Measurements from ENCODE around the gene FAHD2A.
A peak's percentile ranks its signal among the peaks of the same experiment; 100 is the strongest.
"Not testable (repeated sequence)": the region's sequence is repeated elsewhere in the genome, so short reads cannot be mapped to it uniquely, and the experiment has no call there.

Gene FAHD2A

DNA sequence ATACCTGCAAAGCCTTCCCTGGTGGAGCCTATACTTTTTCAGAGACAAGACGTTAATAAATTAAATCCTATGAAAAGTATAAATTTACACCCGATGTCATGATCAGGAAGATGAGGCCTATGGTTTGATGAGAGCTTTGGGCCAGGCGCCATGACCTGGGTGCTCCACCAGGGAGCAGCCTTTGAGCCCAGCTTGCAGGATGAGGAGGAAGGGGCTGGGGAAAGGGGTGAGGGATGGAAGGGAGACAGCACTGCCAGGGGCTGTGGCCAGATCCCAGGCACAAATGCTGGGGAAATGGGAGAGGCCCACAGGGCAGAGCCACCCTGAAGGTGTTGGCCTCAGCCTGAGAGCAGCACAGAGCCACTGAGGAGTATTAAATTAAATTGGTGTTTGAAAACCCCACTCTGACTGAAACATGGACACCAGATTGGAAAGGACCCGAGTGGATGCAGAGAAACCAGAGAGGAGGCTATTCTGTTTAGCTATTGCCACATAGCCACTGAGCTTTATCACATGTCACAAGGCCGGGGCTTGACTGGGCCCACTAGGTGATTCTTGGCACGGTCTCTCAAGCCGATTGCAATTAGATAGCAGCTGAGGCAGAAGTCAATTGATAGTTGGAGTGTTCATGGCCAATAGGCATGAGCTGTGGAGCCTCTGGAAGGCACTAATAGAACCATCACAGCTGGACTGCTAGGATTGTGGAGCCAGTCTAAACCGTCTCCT, 9.6 kb upstream of the FAHD2A start:
- Histone ChIP-seq H3K27ac (ENCODE audit: low read depth, low read length) (no peak overlapping the region), H3K27me3 (ENCODE audit: insufficient read depth, low read length) (peaks cover 20% of the 10 kb centered on the region), H3K36me3 (ENCODE audit: insufficient read depth, low read length) (no peaks in the 10 kb centered on the region), H3K9me3 (ENCODE audit: insufficient read depth, low read depth, low read length) (no peaks in the 10 kb centered on the region), H3K4me1 (ENCODE audit: insufficient read depth, low read length) (no peaks in the 10 kb centered on the region), H3K9ac (ENCODE audit: low read depth, low read length) (no peak overlapping the region), H3K4me3 (ENCODE audit: low read length) (no peak overlapping the region)
- 90% methylated on average over 8 of the region's 8 CpGs for WGBS

DNA sequence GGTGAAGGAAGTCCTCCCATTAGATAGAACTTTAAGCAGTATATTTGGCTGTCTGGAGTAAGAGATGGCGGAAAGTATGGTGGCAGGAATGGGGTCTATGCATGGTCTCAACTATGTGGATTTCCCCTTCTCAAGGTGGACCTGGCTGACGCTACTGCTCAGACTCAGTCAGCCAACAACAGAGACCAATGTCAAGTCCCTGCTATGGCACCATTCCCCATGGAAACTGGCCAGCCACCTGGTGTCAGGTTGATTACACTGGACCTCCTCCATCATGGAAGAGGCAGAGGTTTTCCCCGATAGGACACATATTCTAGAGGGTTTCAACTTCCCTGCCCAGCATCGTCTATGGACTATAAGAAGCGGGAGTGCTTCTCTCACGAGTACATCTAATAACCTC, 8.6 kb upstream of the FAHD2A start:
- no peak overlapping the region for H3K27ac ChIP-seq (ENCODE audit: low read depth, low read length)
- no peak overlapping the region for H3K4me3 ChIP-seq (ENCODE audit: low read length)
- WGBS, result 97% methylated on average over 6 of the region's 6 CpGs
- no peaks in the 10 kb centered on the region for H3K36me3 ChIP-seq (ENCODE audit: insufficient read depth, low read length)
- no peak overlapping the region for H3K9ac ChIP-seq (ENCODE audit: low read depth, low read length)
- peaks cover 10% of the 10 kb centered on the region for H3K27me3 ChIP-seq (ENCODE audit: insufficient read depth, low read length)
- H3K9me3 ChIP-seq (ENCODE audit: insufficient read depth, low read depth, low read length), result no peaks in the 10 kb centered on the region
- H3K4me1 ChIP-seq (ENCODE audit: insufficient read depth, low read length), result no peaks in the 10 kb centered on the region

DNA sequence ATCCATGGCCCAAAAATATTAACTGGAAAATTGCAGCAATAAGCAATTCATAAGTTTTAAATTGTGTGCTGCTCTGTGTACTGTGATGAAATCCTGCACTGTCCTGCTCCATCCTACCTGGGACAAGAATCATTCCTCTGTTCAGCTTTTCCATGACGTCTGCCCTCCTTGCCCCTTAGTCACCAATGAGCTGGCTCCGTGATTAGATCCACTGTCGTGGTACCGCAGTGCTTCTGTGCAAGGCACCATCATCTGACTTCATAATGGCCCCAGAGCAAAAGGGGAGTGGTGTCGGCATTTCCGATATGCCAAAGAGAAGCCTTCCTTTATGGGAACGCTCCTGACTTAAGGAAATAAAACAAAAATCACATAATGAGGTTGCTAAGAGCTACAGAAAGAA, 3.4 kb upstream of the FAHD2A start:
- Histone ChIP-seq H3K9me3 (ENCODE audit: insufficient read depth, low read depth, low read length) (no peaks in the 10 kb centered on the region), H3K4me3 (ENCODE audit: low read length) (no peak overlapping the region), H3K9ac (ENCODE audit: low read depth, low read length) (no peak overlapping the region), H3K36me3 (ENCODE audit: insufficient read depth, low read length) (no peaks in the 10 kb centered on the region), H3K4me1 (ENCODE audit: insufficient read depth, low read length) (peaks cover 6% of the 10 kb centered on the region; the same call in 1 of the 2 replicates), H3K27ac (ENCODE audit: low read depth, low read length) (no peak overlapping the region), H3K27me3 (ENCODE audit: insufficient read depth, low read length) (peaks cover 5% of the 10 kb centered on the region; the same call in 1 of the 2 replicates)
- WGBS, result 88% methylated on average over 6 of the region's 7 CpGs

DNA sequence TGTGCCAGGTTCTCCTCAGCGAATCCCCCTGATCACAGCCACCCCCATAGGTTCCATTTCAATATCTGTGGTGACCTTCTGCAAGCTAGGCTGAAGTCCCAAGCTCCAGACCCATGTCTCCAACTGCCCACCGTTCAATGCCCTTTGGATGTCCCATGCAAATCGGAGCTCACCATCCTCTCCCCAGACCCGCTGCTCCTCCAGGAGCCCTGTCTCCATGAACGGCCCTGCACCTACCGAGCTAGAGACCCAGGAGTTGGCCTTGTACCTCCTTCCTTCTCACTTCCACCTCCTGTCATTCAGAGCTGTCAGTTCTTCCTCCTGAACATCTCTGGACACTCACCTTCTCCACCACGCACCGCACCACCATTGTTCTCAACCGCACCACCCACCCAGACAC, 1.0 kb upstream of the FAHD2A start:
- Histone ChIP-seq H3K4me1 (ENCODE audit: insufficient read depth, low read length) (peaks cover 6% of the 10 kb centered on the region; the same call in 1 of the 2 replicates), H3K9me3 (ENCODE audit: insufficient read depth, low read depth, low read length) (no peaks in the 10 kb centered on the region), H3K4me3 (ENCODE audit: low read length) (peak overlapping the region; percentile 86), H3K9ac (ENCODE audit: low read depth, low read length) (no peak overlapping the region), H3K27me3 (ENCODE audit: insufficient read depth, low read length) (peaks cover 5% of the 10 kb centered on the region; the same call in 1 of the 2 replicates), H3K36me3 (ENCODE audit: insufficient read depth, low read length) (0 out of 2 replicates have a peak, but pooled peaks cover 3% of the 10 kb centered on the region), H3K27ac (ENCODE audit: low read depth, low read length) (no peak overlapping the region)
- WGBS, result 83% methylated on average over 9 of the region's 9 CpGs

DNA sequence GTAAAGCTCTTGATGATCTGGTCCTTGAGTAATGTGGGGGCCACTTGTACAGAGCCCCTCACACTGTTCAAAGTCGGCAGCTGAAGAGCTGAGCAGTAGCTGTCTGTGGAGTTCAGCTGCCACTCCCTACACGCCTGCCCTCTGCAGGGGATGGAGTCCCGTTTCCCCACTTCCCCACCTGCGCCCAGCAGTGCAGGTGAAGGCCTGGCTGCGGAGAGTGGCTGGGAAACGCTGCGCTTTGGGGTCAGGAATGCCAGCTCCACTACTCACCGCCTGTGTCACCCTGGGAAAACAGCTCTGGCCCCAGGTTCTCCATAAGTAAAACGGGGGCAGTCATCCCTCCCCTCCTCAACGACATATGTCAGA, 521 bp upstream of the FAHD2A start:
- not testable (repeated sequence) for H3K36me3 ChIP-seq (ENCODE audit: insufficient read depth, low read length); H3K27ac ChIP-seq (ENCODE audit: low read depth, low read length); H3K9me3 ChIP-seq (ENCODE audit: insufficient read depth, low read depth, low read length); H3K4me1 ChIP-seq (ENCODE audit: insufficient read depth, low read length); H3K27me3 ChIP-seq (ENCODE audit: insufficient read depth, low read length)
- peak overlapping the region; percentile 84 for H3K9ac ChIP-seq (ENCODE audit: low read depth, low read length)
- WGBS, result 1% methylated on average over 10 of the region's 10 CpGs
- H3K4me3 ChIP-seq (ENCODE audit: low read length), result peak overlapping the region; percentile 86

DNA sequence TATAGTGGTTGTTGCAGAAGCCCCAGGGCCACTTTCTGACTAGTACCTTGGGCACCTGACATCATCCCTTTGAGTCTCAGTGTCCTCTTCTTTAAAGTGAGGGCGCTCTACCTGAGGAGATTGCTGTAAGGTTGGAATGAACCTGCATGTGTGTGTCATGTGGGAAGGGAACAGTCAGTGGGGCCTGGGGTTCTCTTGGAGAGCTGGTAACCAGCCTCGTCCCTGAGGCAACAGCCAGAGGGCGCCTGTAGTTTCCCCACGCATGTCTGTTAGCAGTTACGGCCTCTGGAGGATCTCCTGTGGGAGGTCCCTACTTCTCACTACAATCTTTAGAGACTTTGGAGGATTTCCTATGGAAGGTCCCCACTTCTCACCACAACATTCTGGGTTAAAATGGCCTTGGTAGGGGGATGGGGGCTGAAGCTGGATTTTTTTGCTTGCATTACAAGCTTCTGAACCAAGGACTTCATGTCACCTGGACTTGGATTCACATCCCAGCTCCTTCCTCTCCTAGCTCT, 755 bp downstream of the FAHD2A start:
- H3K4me1 ChIP-seq (ENCODE audit: insufficient read depth, low read length); H3K27ac ChIP-seq (ENCODE audit: low read depth, low read length); H3K27me3 ChIP-seq (ENCODE audit: insufficient read depth, low read length); H3K9me3 ChIP-seq (ENCODE audit: insufficient read depth, low read depth, low read length): not testable (repeated sequence)
- Histone ChIP-seq H3K4me3 (ENCODE audit: low read length) (peak overlapping the region; percentile 86), H3K9ac (ENCODE audit: low read depth, low read length) (peak overlapping the region; percentile 84), H3K36me3 (ENCODE audit: insufficient read depth, low read length) (peaks cover 15% of the 10 kb centered on the region)
- 7% methylated on average over 5 of the region's 5 CpGs for WGBS

DNA sequence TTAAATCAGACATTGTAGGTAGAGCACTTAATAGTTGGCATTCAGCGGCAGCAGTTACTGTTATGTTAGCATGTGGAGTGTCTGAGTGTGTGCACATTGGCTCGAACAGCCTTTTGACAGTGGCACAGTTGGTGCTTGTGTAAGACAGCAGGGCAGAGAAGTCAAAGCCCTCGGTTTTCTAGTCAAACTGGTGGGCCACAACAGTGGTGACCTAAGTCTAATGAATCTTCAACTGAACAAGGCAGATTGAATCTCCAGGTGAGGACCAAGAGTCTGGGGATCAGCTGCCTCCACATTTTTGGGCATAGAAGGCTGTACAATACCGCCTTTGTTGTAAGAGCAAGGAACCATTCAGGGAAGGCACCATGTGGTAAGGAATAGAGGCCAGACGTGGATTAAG, 1.3 kb downstream of the FAHD2A start:
- H3K27ac ChIP-seq (ENCODE audit: low read depth, low read length); H3K27me3 ChIP-seq (ENCODE audit: insufficient read depth, low read length); H3K9ac ChIP-seq (ENCODE audit: low read depth, low read length); H3K9me3 ChIP-seq (ENCODE audit: insufficient read depth, low read depth, low read length); H3K4me1 ChIP-seq (ENCODE audit: insufficient read depth, low read length): not testable (repeated sequence)
- peaks cover 17% of the 10 kb centered on the region for H3K36me3 ChIP-seq (ENCODE audit: insufficient read depth, low read length)
- peak overlapping the region; percentile 86; the same call in 1 of the 2 replicates for H3K4me3 ChIP-seq (ENCODE audit: low read length)
- 92% methylated on average over 5 of the region's 5 CpGs for WGBS

DNA sequence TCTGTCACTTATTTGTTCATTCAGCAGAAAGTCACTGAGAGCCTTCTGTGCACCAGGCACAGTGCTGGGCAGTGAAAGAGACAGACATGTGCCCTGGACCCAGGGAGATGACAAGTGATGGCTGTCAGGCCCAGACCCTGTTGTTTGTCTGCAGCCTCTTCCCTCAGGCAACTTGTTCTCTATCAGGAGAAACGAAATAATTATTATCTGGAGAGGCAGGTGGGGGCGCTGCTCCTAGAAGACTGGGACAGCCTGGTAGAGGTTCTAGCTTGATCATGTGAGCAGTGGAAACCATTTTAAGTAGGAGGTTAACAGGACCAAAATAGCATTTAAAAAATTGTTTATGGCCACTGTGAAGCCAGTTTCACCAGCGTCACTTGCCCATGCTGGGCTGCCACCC, 2.2 kb downstream of the FAHD2A start:
- not testable (repeated sequence) for H3K27me3 ChIP-seq (ENCODE audit: insufficient read depth, low read length); H3K4me3 ChIP-seq (ENCODE audit: low read length); H3K9me3 ChIP-seq (ENCODE audit: insufficient read depth, low read depth, low read length); H3K27ac ChIP-seq (ENCODE audit: low read depth, low read length); H3K4me1 ChIP-seq (ENCODE audit: insufficient read depth, low read length); H3K9ac ChIP-seq (ENCODE audit: low read depth, low read length)
- 83% methylated on average over 3 of the region's 3 CpGs for WGBS
- H3K36me3 ChIP-seq (ENCODE audit: insufficient read depth, low read length), result peaks cover 23% of the 10 kb centered on the region

DNA sequence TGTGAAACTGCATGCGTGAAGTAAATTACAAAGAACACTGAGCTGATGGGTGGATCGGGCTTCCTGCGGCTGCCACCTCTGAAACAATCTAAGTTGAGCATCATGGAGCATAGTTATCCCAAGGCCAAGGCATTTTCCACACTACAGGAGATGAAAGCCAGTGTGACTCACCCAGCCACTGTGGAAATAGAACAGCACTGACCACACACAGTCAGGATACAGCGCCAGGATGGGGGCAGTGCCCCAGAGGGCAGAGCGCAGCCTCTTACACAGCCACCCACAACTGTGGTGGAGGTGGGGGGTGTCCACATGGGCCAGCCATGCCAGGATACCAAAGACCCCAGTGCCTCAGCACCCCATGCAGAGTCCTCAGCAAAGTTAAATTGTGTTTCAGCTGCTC, 8.7 kb downstream of the FAHD2A start:
- H3K27ac ChIP-seq (ENCODE audit: low read depth, low read length); H3K9me3 ChIP-seq (ENCODE audit: insufficient read depth, low read depth, low read length); H3K4me3 ChIP-seq (ENCODE audit: low read length); H3K27me3 ChIP-seq (ENCODE audit: insufficient read depth, low read length); H3K9ac ChIP-seq (ENCODE audit: low read depth, low read length); H3K4me1 ChIP-seq (ENCODE audit: insufficient read depth, low read length): not testable (repeated sequence)
- 93% methylated on average over 5 of the region's 5 CpGs for WGBS
- peaks cover 21% of the 10 kb centered on the region for H3K36me3 ChIP-seq (ENCODE audit: insufficient read depth, low read length)

DNA sequence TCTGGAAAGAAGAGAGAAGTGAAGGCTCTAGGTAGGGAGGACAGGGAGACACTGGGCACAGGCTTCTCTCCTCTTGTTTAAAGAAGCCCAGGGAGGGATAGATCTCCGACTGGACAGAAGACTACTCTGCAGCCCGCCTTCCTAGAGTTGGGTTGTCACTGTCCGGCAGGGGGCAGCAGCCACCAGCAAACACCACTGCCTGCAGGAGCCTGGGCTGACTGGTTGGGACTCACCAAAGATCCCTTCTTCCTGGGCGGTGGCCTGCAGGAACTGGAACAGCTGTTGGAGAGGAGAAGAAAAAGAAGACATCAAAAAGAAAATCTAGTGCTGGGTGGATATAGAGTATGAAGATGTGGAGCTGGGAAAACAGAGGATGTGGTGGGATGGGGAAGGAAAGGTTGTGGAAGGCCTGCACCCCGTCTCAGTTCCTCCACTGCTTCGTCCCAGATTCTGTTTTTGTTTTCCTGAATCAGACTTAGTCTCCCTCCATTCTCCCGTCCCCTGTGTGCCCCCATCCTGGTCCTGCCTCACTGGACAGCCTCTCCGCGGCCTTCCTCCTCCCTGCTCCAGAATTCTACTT, 11.6 kb downstream of the FAHD2A start:
- not testable (repeated sequence) for H3K27me3 ChIP-seq (ENCODE audit: insufficient read depth, low read length); H3K4me3 ChIP-seq (ENCODE audit: low read length); H3K4me1 ChIP-seq (ENCODE audit: insufficient read depth, low read length); H3K9ac ChIP-seq (ENCODE audit: low read depth, low read length); H3K27ac ChIP-seq (ENCODE audit: low read depth, low read length); H3K36me3 ChIP-seq (ENCODE audit: insufficient read depth, low read length); H3K9me3 ChIP-seq (ENCODE audit: insufficient read depth, low read depth, low read length)
- 51% methylated on average over 6 of the region's 9 CpGs for WGBS

DNA sequence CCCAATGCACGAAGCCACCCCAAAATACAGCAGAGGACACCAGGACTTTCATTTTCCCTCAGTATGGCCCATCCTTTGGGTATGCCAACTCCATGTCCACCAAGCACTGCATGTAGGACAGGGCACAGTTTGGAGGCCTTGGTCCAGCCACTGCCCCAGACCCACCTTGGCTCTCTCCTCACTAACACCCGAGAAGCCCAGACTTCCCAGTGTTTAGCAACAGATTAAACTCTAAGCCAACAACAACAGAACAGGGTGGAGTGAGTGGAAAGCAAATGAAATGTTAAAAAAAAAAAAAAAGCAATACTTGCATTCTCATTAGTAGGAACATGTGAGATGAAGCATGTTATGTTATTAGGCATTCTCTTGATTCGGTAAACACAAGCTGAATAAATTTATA, 12.6 kb downstream of the FAHD2A start:
- H3K9ac ChIP-seq (ENCODE audit: low read depth, low read length); H3K4me3 ChIP-seq (ENCODE audit: low read length); H3K9me3 ChIP-seq (ENCODE audit: insufficient read depth, low read depth, low read length); H3K4me1 ChIP-seq (ENCODE audit: insufficient read depth, low read length); H3K27ac ChIP-seq (ENCODE audit: low read depth, low read length); H3K27me3 ChIP-seq (ENCODE audit: insufficient read depth, low read length); H3K36me3 ChIP-seq (ENCODE audit: insufficient read depth, low read length): not testable (repeated sequence)
- WGBS, result 97% methylated on average over 2 of the region's 3 CpGs
